LNCAP (cell line): ENCODE measurements around the gene UBE2J2.

Experiments used
- TF ChIP-seq, protein P1 (sequence below): fragments of 450-650 bp; IDR thresholded peaks from 2 replicates; pipeline ENCODE4 v1.5.1; 2017; ENCODE audit warnings: mild to moderate bottlenecking

UBE2J2 gene

DNA sequence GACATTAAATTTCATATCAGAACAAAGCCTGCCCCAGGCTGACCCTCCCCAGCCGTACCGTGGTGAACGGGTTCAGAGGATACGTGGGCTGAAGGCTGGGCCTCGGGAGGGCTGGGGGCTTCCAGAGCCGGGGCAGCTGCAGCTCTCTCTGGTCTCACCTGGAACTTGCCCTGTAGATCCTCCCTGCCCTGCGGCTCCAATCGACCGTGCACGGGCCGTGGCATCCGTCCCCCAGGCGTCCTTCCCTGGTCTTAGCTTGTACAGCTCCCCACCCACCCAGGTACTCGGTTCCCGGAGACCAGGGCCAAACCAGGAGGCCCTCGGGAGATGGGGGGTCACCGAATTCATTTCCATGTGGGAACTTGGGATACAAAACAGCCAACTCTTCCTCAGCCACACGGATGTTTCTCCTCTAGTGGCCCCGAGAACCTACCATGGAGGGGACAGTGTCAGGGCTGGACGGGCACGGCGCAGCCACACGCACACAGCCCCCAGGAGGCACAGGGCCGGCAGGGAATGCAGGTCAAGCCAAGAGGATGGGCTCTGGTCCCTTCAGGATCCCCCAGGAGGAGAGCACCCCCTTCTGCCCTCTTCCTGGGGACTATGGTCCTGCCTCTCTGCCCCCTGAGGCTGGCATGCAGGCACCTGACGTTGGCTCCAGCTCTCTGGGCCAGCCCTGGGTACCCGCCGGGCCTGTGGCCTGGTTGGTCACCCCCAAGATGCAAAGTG is 38.5 kb downstream of the UBE2J2 start:
- TF ChIP-seq, protein P1, sequence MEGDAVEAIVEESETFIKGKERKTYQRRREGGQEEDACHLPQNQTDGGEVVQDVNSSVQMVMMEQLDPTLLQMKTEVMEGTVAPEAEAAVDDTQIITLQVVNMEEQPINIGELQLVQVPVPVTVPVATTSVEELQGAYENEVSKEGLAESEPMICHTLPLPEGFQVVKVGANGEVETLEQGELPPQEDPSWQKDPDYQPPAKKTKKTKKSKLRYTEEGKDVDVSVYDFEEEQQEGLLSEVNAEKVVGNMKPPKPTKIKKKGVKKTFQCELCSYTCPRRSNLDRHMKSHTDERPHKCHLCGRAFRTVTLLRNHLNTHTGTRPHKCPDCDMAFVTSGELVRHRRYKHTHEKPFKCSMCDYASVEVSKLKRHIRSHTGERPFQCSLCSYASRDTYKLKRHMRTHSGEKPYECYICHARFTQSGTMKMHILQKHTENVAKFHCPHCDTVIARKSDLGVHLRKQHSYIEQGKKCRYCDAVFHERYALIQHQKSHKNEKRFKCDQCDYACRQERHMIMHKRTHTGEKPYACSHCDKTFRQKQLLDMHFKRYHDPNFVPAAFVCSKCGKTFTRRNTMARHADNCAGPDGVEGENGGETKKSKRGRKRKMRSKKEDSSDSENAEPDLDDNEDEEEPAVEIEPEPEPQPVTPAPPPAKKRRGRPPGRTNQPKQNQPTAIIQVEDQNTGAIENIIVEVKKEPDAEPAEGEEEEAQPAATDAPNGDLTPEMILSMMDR, result no peak

GRCh38 chr1:1234180-1234808 is 39.4 kb downstream of the UBE2J2 start:
- TF ChIP-seq, protein P1, result no peak

DNA sequence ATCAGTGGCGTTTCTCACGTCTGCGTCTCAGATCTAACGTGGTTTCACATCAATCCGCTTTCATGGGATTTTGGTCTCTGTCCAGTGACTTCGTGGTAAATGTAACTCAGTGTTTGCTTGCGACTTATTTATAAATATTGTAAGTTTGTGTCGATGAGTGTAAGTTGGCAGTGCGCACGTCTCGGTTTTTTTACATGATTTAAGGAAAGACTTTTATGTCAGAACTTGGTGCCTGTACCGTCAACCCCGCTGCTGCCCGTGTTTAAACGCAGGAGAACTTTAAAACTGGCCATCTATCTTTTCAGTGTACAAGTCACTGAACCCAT is 40.1 kb downstream of the UBE2J2 start:
- TF ChIP-seq, protein P1, result no peak

DNA sequence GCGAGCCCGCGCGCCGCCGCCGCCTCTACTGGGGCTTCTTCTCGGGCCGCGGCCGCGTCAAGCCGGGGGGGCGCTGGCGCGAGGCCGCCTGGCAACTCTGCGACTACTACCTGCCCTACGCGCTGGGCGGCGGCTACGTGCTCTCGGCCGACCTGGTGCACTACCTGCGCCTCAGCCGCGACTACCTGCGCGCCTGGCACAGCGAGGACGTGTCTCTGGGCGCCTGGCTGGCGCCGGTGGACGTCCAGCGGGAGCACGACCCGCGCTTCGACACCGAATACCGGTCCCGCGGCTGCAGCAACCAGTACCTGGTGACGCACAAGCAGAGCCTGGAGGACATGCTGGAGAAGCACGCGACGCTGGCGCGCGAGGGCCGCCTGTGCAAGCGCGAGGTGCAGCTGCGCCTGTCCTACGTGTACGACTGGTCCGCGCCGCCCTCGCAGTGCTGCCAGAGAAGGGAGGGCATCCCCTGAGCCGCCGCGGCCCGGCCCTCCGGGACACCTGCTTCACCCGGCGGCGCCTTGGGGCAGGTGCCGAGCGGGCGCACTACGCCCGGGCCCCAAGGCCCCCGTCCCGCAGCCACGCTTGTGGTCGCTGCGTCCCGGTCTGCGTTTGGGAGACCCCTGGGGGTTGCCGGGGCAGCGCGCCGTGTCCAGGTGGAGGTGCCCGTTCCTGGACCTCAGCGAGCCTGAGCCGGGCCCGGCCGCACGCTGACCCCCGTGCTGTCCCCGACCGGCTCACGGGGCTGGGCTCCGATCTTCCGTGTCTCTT is 40.7 kb downstream of the UBE2J2 start:
- TF ChIP-seq, protein P1, result no peak

DNA sequence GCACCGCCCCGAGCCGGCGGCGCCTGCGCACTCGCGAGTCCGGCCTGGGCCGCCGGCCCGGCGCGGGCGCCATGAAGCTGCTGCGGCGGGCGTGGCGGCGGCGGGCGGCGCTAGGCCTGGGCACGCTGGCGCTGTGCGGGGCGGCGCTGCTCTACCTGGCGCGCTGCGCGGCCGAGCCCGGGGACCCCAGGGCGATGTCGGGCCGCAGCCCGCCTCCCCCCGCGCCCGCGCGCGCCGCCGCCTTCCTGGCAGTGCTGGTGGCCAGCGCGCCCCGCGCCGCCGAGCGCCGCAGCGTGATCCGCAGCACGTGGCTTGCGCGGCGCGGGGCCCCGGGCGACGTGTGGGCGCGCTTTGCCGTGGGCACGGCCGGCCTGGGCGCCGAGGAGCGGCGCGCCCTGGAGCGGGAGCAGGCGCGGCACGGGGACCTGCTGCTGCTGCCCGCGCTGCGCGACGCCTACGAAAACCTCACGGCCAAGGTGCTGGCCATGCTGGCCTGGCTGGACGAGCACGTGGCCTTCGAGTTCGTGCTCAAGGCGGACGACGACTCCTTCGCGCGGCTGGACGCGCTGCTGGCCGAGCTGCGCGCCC is 41.4 kb downstream of the UBE2J2 start, which contains the start of gene B3GALT6:
Gene B3GALT6, plus strand, starts transcription at position 30 of the 588 bp plus-strand sequence. Its CDS starts 42 bp downstream, at position 72.
- TF ChIP-seq, protein P1, result no peak

GRCh38 chr1:1231400-1232207 is 42.0 kb downstream of the UBE2J2 start, which contains the start of gene SDF4:
Gene SDF4 (minus strand): TSS chr1:1232001. CDS start chr1:1228772, 3,229 bp downstream.
- TF ChIP-seq, protein P1, result no peak
